GM21619 (cell line): Measurements from ENCODE around the gene SLC45A1.

Experiments used
- ATAC-seq: cut with Tn5 transposase; IDR thresholded peaks from one replicate; pipeline ENCODE4 v1.9.1; 2021; ENCODE audit not compliant: unreplicated experiment

Gene SLC45A1

DNA sequence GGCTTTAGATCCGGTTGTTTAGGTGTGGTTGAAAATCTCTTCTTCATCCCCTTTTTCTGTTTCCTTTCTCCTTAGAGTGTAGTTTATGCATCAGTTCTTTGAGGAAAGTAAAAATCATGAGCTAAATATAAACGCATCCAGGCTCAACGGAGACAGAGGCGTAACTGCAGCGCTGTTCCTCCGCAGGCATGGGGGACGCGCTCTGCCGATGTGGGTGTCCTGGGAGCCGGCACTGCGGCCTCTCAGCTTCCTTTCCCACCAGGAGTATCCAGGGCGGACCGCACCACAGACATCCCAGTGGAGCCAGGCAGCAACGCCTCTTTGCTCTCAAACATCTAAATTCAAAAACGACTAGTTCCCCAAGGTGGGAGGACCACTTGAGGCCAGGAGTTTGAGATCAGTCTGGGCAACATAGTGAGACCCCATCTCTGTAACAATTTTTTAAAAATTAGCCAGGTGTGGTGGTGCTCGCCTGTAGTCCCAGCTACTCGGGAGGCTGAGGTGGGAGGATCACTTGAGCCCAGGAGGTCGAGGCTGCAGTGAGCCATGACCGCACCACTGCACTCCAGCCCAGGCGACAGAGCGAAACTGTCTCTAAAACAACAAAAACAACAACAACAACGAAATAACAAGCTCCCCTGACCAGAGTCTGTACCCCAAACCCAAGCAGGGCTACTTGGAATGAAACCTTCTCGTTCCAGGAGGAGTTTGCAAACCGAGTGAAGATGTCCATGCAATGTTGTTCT lies 16.4 kb downstream of the SLC45A1 start:
- ATAC-seq, result no peak

DNA sequence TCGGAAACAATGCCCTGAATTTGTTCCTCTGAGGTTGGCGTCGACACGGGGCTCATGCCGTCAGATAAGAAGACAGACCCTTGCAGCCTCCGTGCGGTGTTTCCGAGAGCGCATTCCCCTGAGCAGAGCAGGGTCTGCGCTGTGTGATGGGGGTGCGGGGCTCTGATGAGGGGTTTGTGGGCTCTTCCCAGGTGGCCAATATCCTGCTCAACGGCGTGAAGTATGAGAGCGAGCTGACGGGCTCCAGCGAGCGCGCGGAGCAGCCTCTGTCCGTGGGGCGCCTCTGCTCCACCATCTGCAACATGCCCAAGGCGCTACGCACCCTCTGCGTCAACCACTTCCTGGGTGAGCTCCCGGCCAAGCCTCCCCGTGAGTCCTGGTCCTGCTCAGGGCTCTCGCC lies 17.3 kb downstream of the SLC45A1 start:
- ATAC-seq, result no peak

DNA sequence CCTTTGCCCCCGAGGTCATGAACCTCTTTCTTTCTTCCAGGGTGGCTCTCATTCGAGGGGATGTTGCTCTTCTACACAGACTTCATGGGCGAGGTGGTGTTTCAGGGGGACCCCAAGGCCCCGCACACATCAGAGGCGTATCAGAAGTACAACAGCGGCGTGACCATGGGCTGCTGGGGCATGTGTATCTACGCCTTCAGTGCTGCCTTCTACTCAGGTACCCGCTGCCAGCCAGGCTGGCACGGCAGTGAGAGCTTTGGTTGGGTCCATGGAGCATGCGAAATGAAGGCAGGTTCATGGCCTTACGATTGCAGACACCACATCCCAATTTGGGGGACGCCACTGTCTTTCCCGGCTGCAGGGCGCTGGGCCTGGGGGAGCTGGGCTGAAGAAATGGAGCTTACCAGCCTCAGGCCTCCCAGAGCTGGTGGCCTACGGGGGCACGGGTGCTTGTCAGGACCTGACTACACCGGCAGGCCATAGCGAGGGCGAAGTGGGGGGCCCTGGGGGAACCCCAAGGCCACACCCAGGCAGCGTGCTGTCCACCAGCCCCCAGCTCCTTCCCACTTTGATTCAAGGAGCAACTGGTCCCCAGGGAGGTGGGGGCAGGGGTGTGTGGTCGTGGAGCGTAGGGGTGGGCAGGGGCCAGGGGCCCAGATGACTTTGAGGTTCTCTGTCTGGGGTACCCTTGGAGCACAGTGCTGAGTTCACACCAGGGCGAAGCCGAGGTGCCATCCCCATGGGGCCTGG lies 20.0 kb downstream of the SLC45A1 start:
- ATAC-seq, result no peak

- no peak for ATAC-seq
These were observed 20.8 kb downstream of the SLC45A1 start for GRCh38 chr1:8338526-8339202.

DNA sequence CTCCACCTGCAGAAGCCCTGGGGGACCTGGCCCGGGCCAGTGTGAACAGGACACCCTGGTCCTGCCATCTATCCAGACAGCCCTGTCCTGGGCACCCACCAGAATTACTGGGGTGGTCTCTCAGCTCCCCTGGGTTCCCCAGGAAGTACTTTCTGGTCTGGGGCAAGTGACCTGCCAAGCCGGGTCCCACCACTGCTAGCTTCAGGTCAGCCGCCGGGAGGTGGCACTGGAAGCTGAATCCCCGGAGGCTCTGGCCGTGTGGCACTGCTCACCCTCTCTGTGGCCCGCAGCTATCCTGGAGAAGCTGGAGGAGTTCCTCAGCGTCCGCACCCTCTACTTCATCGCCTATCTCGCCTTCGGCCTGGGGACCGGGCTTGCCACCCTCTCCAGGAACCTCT lies 21.3 kb downstream of the SLC45A1 start:
- ATAC-seq, result no peak

DNA sequence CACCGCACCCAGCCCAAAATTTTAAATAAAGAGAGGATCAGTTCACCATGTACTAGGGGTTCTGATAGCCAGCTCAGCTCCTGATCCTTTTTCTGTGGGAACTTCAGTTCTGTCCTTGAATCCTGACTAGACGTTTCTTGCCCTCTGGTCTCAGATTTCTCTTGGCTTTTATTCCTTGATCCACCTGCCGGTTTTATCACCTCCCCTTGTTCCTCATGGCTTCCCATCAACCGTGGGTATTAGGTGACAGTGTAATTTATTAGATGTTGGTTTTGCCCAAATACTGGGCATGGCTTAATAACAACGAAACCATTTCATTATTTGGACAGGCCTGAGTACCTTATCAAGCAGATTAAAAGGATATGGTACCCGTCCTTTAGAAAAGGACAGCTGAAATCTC lies 22.5 kb downstream of the SLC45A1 start:
- no peak for ATAC-seq

DNA sequence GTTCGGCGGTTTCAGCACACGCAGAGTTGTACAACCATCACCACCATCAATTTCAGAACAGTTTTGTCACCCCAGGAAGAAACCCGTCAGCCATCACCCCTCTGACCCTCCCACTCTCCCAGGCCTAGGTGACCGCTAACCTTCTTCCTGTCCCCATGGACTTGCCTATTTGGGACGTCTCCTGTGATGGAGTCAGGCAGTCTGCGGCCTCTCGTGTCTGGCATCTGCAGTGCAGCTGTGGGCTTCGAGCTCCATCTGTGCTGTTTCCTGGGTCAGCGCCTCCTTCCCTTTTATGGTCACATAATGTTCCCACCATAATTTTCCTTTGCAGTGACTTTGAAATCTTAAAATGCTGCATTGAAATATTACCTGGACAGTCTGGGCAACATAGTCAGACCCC lies 24.4 kb downstream of the SLC45A1 start:
- ATAC-seq, result no peak

DNA sequence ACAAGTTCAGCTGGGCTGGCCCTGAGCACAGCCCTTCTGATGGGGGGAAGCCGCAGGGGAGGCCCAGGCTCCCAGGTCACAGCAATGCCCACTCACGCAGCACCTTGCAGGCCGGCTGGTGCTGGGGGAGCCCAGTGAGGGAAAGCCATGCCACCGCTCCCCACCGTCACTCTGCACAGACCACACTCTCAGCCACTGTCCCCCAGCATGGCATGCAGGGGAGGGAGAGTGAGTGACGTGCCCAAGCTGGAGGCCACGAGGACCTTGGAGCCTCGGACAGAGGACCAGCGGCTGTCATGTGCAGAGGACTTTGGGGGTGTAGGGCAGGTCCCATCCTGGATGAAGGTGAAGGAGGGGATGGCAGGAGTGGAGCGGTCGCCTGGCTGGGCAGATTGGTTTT lies 25.1 kb downstream of the SLC45A1 start:
- ATAC-seq, result no peak

DNA sequence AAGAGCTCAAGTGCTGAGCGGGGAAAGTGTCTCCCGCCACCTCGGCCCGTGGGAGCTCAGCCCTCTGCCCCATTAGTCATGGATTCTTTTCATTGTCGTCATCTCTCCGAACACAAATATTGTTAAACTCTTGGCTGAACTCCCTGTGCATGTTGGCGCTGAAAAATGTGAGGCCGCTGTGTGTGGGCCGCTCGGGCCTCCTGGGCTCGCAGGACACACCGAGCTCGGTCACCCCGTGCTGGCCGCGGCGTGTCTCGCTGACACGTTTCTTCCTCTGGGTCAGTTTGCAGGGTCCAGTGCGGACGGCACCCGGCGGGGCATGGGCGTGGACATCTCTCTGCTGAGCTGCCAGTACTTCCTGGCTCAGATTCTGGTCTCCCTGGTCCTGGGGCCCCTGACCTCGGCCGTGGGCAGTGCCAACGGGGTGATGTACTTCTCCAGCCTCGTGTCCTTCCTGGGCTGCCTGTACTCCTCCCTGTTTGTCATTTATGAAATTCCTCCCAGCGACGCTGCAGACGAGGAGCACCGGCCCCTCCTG lies 25.6 kb downstream of the SLC45A1 start:
- no peak for ATAC-seq

GRCh38 chr1:8344893-8345507 lies 27.1 kb downstream of the SLC45A1 start:
- no peak for ATAC-seq

DNA sequence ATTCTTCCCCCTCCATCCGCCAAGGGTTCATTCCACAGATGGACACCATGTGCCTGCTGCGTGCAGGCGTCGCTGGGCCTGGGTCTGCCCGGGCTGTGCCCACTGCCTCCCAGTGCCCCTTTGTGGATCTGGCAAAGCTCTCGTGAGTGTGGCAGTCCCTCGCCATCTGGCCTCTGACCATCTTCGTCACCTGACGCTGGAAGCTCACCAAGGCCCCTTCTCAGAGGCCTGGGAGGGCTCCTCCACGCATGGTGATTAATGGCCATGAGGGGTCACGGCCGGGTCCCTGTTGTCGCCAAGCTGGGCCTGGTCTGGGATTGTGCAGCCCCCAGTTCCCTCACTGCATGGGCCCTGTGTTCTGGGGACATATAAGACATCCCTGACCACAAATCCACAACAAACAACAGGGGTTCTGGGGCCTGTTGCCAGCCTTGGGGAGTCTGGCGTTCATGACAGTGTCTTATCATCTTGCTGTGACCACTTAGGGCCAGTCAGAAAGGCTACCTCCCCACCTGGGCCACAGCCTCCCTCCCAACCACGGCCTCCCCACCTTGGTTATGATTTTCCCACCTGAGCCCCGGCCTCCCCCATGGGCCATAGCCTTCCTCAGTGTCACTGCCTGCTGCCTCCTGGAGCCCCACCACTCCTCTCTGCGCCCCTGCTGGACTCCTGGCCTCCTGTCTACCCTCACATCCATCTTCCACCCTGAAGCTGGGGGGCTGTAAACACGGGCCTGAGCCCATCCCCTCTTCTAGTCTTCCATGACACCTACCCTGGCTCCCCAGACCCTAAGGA lies 27.9 kb downstream of the SLC45A1 start:
- no peak for ATAC-seq

DNA sequence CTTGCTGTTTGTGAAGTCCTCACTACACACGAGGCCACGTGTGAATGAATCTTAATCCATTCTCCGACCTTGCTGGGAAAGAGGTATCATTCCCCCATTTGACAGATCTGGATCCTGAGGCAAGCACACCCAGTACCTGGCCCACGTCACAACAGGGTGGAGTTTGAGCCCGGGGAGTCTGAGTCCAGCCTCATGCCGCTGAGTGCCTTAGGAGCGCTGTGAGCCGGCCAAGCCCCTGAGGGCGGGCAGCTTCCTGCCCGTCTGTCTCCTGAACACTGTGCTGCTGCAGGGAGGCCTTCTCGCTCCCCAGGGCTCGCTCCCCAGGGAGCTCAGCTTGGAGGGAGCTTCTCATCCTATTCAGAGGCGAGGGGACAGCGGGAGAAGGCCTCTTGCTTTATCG lies 29.7 kb downstream of the SLC45A1 start:
- ATAC-seq, result no peak

DNA sequence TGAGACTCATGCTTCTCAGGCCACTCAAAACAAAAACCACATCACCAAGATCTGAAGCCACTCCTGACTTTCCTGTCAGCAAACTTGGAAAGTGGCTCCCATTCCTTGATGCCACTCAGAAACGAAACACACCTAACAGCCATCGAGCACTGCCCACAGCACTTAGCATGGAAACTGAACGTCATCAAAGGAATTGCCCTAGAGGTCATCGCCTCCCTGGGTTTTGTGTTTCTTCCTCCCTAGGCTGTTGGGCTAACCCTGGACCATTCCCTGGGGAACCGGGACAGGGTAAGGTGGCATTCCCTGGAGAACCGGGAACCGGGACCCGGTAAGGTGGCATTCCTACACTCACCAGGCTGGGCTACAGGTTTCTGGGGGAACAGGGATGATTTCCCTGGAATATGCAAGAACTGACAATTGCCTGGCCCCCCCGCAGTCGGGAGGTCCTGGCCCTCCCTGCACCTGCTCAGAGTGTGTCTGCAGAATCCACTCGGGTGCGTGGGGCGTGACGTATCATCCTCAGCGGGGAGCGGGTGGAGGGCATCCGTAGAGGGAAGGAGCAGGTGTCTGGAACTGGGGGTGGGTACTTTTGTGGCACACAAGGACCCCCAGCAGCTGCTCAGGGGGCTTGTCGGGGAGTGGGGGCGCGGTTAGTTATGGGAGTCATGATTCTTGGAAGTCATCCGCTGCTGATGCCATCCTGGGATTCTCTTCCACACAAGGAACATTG lies 30.3 kb downstream of the SLC45A1 start:
- ATAC-seq, result no peak

- no peak for ATAC-seq
These were observed 31.0 kb downstream of the SLC45A1 start for GRCh38 chr1:8348777-8349472.

DNA sequence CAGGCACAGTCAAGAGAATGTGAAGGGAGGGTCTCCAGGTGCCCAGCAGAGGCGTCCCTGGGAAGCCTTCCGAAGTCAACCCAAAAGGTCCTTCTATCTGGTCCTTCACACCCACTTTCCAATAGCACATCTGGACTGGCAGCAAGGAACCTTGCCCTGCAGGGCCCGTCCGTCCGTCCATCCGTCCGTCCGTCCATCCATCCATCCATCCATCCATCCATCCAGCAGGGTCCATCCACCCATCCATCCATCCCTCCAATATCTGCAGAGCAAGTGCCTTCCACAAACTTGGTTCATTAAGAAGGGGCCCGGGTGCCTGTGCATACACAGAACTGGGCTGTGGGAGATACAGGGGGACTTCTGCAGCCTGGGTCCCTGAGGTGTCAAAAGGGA lies 31.6 kb downstream of the SLC45A1 start:
- ATAC-seq, result no peak

DNA sequence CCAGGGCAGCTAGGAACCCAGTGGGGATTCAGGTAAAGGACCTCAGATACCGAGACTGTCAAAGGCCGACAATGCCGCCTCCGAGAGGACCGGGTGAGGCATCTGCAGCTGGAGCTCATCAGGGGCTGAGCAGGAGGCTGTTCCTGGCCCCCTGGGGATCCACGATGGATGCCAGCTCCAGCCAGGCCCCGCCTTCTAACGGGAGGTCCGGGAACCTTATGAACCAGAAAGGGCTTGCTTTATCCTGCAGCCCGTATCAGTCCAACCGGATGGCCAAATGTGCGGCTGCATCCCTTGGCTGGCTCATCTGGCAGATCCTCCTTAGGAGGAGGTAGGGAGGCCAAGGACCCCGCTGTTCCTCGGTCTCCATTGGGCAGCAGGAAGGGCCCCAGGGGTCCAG lies 32.0 kb downstream of the SLC45A1 start:
- ATAC-seq, result no peak

DNA sequence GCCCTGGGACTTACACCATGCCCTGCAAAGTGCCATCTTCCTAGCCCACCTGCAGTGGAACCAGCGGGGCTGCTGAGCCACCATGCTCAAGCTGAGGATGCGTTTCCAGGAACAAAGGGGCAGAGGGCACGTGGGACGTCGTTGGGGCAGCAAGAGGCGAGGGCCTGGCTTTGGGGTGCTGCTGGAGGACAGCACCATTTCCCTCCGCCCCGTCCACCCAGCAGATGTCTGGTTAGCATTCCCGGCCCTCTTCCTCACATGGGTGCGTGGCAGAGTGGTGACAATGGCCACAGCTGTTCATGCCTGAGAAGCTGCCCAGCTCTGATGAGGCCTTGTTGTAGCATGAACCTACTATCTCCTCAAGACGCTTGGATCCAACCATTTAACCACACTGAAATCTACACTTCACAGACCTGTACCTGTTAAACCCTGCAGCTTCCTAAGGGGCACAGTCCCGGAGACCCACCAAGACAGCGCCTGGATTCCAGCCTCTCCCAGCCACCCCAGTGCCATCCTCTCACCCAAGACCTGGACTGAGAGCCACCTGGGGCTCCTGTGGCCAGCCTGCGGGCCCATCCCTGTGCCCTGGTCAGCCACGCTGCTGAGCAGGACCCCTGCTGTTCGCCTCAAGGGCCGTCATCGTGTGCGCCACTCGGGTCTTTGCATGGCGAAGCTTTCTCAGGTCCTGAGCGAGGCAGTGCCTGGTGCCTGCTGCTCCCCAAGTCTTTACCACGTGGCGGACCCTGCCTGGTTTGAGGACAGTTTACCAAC lies 33.2 kb downstream of the SLC45A1 start:
- ATAC-seq, result no peak

DNA sequence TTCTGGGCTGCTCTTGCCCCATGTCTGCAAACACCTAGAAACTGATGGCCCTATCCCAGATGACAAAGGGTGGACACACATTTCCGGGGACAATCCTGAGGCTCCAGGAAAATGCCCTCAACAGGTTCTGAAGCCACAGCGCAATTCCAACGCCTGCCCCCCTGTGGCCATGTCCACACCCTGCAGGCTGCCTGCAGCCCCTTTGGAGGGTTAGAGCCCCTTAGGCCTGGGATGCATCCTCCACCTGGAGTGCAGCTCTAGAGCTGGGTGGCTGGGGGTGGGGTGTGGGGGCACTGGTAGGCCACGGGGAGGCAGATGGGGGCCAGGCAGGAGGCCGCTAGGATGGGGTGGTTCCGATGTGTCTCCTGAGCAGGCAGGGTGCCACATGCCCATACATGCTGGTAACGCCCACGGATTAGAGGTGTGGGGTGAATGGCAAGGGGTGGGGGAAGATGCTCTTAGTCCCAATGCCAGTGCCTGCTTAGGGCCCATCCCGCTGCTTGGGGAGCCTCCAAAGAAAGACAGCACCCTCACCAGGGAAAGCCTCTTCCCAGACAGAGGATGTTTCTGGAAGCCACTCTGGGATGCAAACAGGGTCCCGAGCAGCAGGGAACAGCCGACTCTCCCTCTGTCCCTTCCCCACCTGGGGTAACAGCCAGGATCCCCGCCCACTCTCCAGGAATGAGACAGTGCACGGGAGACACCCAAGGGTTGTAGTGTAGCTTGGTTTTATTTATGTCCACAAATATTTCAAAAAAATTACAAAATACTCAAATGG lies 34.0 kb downstream of the SLC45A1 start:
- no peak for ATAC-seq
